Gastroesophageal sphincter (tissue), 4 donors: ENCODE data around the gene SRPX2. TPM values are rescaled to one million over a fixed set of nuclear protein-coding genes. Genes with fewer than 3 reads are reported as not detected.

ENCODE experiments used
- ATAC-seq: fragments of 150-250 bp; one replicate; pipeline ENCODE4 v1.9.1; 2016; ENCODE audit warnings: mild to moderate bottlenecking, moderate library complexity
- H3K27ac ChIP-seq, 4 donors: fragments of 200-600 bp; sonication (generic) in 3 of 4; 1 replicate in 3 of 4; 2 replicates in 1 of 4; pipeline ENCODE4 v1.5.1; 2016 to 2019
- H3K27me3 ChIP-seq: fragments of 200-600 bp; sonication (generic); one replicate; pipeline ENCODE4 v1.5.1; 2019
- H3K36me3 ChIP-seq, 2 donors: fragments of 200-600 bp; sonication (generic); one replicate each; pipeline ENCODE4 v1.5.1; 2019; ENCODE audit warnings: control low read depth in 1 of 2
- H3K4me1 ChIP-seq, 3 donors: fragments of 200-600 bp; sonication (generic); 1 replicate in 2 of 3; 2 replicates in 1 of 3; pipeline ENCODE4 v1.5.1; 2016 to 2019; ENCODE audit warnings: control low read depth in 2 of 3
- H3K4me3 ChIP-seq, 2 donors: fragments of 200-600 bp; sonication (generic); one replicate each; pipeline ENCODE4 v1.5.1; 2019; ENCODE audit warnings: mild to moderate bottlenecking in 1 of 2, moderate library complexity in 1 of 2
- H3K9me3 ChIP-seq, 3 donors: fragments of 200-600 bp; sonication (generic); one replicate each; pipeline ENCODE4 v1.5.1; 2017 to 2019; ENCODE audit warnings: control low read depth in 2 of 3
- CTCF ChIP-seq, 4 experiments: fragments of 200-600 bp in 2 of 4; fragments of 450-650 bp in 2 of 4; sonication (generic) in 1 of 4; IDR thresholded peaks; one replicate each; pipeline ENCODE4 v1.5.1; 2017 to 2019; ENCODE audit warnings: antibody characterized with exemption in 4 of 4, mild to moderate bottlenecking in 2 of 4, moderate library complexity in 2 of 4
- EP300 ChIP-seq: sonication (generic); formaldehyde crosslinking; IDR thresholded peaks from one replicate; pipeline ENCODE4 v1.6.1; 2017; ENCODE audit warnings: antibody characterized with exemption, mild to moderate bottlenecking
- POLR2A ChIP-seq, 2 donors: fragments of 450-650 bp; IDR thresholded peaks; one replicate each; pipeline ENCODE4 v1.6.1; 2017; ENCODE audit warnings: antibody characterized with exemption in 2 of 2, mild to moderate bottlenecking in 2 of 2, moderate library complexity in 1 of 2
- POLR2AphosphoS5 ChIP-seq: sonication (generic); formaldehyde crosslinking; IDR thresholded peaks from one replicate; pipeline ENCODE4 v1.6.1; 2017; ENCODE audit warnings: antibody characterized with exemption
- WGBS, 2 donors: methylation state at CpG; one replicate each; pipeline ENCODE4 v1.1.5; 2018; ENCODE audit warnings: low coverage in 1 of 2; 5-methylcytosine and 5-hydroxymethylcytosine counted together
- total RNA-seq, 4 donors: library from RNA; depleted of rRNA; stranded (reverse); fragments of >200 nt; gene quantifications; one replicate each; pipeline ENCODE4 v1.1.0, GENCODE V29; 2016

Gene SRPX2
- total RNA-seq, 4 donors from 2014 or later: 24.7 to 52.1 (median 39.7) TPM

- Histone ChIP-seq H3K9me3 (no peaks in the 10 kb centered on the region), H3K4me3 (no peak overlapping the region), H3K27ac (peak overlapping the region in 1 of 4 donors; percentile 41), H3K36me3 (peaks cover 0 to 35% of the 10 kb centered on the region in 2 donors), H3K4me1 (no peaks in the 10 kb centered on the region), H3K27me3 (no peaks in the 10 kb centered on the region)
- ATAC-seq: peak; percentile 78
- 20 to 28% methylated on average over 2 to 4 of the region's 5 CpGs for WGBS, 2 donors
- peak; percentile 68 to 94 (median 88) for TF ChIP-seq CTCF (IDR thresholded peaks at IDR 0.05)
- TF ChIP-seq EP300: no peak
Measured at GRCh38 chrX:100685284-100685996, 41.4 kb downstream of the SRPX2 start.

- Histone ChIP-seq H3K9me3 (no peaks in the 10 kb centered on the region), H3K4me1 (no peaks in the 10 kb centered on the region), H3K27me3 (no peaks in the 10 kb centered on the region), H3K4me3 (no peak overlapping the region), H3K27ac (no peak overlapping the region), H3K36me3 (peaks cover 0 to 38% of the 10 kb centered on the region in 2 donors)
- 0% methylated on average over 1 of the region's 1 CpG; no CpG with 5 or more reads in 1 of the 2 donors for WGBS, 2 donors
- ATAC-seq: no peak
- TF ChIP-seq EP300 (no peak), POLR2A (IDR thresholded peaks at IDR 0.05) (no peak), CTCF (IDR thresholded peaks at IDR 0.05) (no peak), POLR2AphosphoS5 (no peak)
Measured at GRCh38 chrX:100685997-100686305, 42.0 kb downstream of the SRPX2 start.

- Histone ChIP-seq H3K4me1 (no peaks in the 10 kb centered on the region), H3K4me3 (no peak overlapping the region), H3K9me3 (no peaks in the 10 kb centered on the region), H3K36me3 (peaks cover 0 to 38% of the 10 kb centered on the region in 2 donors), H3K27ac (no peak overlapping the region), H3K27me3 (no peaks in the 10 kb centered on the region)
- TF ChIP-seq CTCF (IDR thresholded peaks at IDR 0.05) (no peak), EP300 (no peak), POLR2A (IDR thresholded peaks at IDR 0.05) (no peak), POLR2AphosphoS5 (no peak)
- ATAC-seq: no peak
- no CpG with 5 or more reads among the region's 6 CpGs for WGBS, 2 donors
Measured at GRCh38 chrX:100687128-100687527, 43.1 kb downstream of the SRPX2 start.

GRCh38 chrX:100687546-100687945, 43.5 kb downstream of the SRPX2 start:
- no peaks in the 10 kb centered on the region for H3K4me1 ChIP-seq
- no peak overlapping the region for H3K4me3 ChIP-seq
- peaks cover 0 to 38% of the 10 kb centered on the region in 2 donors for H3K36me3 ChIP-seq
- H3K9me3 ChIP-seq: no peaks in the 10 kb centered on the region
- 95% methylated on average over 2 of the region's 2 CpGs; no CpG with 5 or more reads in 1 of the 2 donors for WGBS, 2 donors
- ATAC-seq: no peak
- no peaks in the 10 kb centered on the region for H3K27me3 ChIP-seq
- no peak overlapping the region for H3K27ac ChIP-seq
- TF ChIP-seq POLR2AphosphoS5: no peak
- no peak for TF ChIP-seq POLR2A (IDR thresholded peaks at IDR 0.05)
- no peak for TF ChIP-seq EP300
- no peak for TF ChIP-seq CTCF (IDR thresholded peaks at IDR 0.05)

- no peak for ATAC-seq
- no peaks in the 10 kb centered on the region for H3K4me1 ChIP-seq
- WGBS, 2 donors: 71 to 91% methylated on average over 2 of the region's 2 CpGs
- H3K4me3 ChIP-seq: no peak overlapping the region
- no peaks in the 10 kb centered on the region for H3K9me3 ChIP-seq
- no peak for TF ChIP-seq POLR2AphosphoS5
- TF ChIP-seq CTCF (IDR thresholded peaks at IDR 0.05): no peak
- no peak for TF ChIP-seq POLR2A (IDR thresholded peaks at IDR 0.05)
- no peak for TF ChIP-seq EP300
- H3K36me3 ChIP-seq: peaks cover 0 to 5% of the 10 kb centered on the region in 2 donors
- H3K27ac ChIP-seq: no peak overlapping the region
- no peaks in the 10 kb centered on the region for H3K27me3 ChIP-seq
Measured at GRCh38 chrX:100695302-100695701, 51.3 kb downstream of the SRPX2 start.
